Stimulated activated naive CD8-positive, alpha-beta T cell treated with anti-CD3 and anti-CD28 coated beads, Interleukin-15, Interleukin-2, amounts not matched to agents 100 ng/mL and 50 ng/mL, for 24 hours (primary cell): ENCODE results near the gene CFAP54.
A peak's percentile ranks its signal among the peaks of the same experiment; 100 is the strongest.
"Not testable (repeated sequence)": the region's sequence is repeated elsewhere in the genome, so short reads cannot be mapped to it uniquely, and the experiment has no call there.

Source experiments
- H3K27ac Mint-ChIP-seq: one replicate; pipeline ENCODE4 v1.8.0; 2021; ENCODE audit warnings: mild to moderate bottlenecking, mixed read lengths
- H3K27me3 Mint-ChIP-seq: one replicate; pipeline ENCODE4 v1.8.0; 2021; ENCODE audit warnings: mixed read lengths
- H3K36me3 Mint-ChIP-seq: one replicate; pipeline ENCODE4 v1.8.0; 2021; ENCODE audit warnings: low read depth, mixed read lengths
- H3K4me1 Mint-ChIP-seq: one replicate; pipeline ENCODE4 v1.8.0; 2021; ENCODE audit warnings: low read depth, mixed read lengths
- H3K4me3 Mint-ChIP-seq: one replicate; pipeline ENCODE4 v1.8.0; 2021; ENCODE audit warnings: mild to moderate bottlenecking, mixed read lengths
- H3K9me3 Mint-ChIP-seq: one replicate; pipeline ENCODE4 v1.8.0; 2021; ENCODE audit warnings: mixed read lengths

CFAP54 gene, protein sequence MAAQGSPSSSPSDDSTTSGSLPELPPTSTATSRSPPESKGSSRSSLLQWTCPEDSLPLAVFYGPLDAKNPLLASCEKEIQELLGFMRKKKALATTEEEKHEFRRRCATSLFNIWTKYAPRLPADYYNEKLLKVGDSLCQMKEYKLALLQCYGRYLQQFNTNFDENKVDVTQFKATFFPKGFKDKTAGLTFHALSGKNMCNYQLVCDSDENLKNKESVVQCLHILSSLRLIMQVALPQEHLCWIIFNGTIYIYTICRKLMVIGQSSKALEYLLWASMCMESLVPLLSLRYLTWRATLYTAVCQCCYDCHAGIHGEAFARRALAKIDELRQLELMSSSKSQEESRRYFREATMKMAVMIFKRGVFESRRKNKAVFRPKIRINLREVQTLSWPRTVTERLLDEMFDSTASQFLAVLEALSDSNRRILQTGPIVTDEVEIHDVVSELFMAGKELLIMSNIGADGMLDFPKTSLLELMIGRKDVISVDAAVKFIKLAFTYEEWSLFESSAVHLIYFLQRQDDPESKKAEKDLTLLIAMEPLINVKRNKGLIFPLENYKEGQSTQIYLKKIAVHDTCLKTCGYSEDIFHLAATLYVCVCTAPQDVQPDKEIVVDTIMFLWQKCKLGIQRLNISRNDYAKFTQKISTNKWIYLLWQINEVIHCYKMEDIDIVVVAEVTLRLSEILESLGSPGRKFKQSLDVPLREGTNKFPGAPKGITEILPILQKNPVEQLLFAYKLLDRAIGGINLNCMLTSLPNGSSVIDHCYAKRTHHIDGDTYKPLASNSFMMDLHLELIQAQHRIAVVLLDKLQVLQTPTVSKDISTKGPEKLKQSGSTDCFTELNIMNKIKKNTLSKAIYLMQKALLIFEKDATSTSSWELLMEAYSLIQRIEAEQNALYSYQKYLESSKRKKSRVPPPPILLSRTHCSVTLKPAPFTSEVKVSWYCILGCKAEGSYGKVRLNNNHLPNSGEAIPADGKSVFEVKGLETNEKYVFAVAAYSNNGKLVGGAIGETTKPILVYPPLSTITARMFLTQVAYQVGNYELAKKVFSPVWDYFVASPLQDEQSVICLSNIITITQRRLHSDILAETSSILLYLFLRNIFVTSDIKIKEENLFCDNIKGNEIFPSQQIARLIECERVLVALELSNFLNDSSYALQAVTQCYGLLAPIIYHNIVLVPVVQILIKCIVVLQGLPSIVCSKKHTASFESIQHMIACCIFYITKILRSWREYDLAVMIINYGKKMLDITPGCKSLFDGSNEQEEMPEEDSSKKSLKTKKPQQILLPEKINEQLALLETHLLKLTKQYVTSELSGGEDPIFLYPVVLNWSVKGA (N-terminal part only)

DNA sequence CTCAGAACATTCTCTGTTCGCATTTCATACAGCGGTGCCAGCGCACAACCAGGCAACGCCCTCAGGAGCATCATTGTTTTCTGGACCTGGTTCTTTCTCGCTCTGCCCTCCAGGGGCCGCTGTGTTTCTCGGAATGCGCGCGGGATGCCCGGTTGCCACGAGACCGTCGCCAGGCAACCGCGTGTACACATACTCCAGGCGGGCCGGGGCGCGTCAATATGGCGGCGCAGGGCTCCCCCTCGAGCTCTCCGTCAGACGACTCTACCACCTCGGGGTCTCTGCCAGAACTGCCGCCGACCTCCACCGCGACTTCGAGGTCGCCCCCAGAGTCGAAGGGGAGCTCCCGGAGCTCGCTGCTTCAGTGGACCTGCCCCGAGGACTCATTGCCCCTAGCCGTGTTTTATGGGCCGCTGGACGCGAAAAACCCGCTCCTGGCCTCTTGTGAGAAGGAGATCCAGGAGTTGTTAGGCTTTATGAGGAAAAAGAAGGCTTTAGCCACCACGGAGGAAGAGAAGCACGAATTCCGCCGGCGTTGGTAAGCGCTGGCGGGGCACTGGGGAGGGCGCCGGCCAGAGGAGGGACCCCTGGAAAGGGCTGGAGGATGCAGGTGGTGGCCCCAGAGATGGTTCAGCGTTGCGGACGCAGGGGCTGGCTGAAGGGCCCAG lies at the start of gene CFAP54:
TSS of gene CFAP54 (plus strand) at position 186 of the 665 bp plus-strand sequence. CDS start at position 219, 33 bp downstream.
- no peaks in the 10 kb centered on the region for H3K27me3 Mint-ChIP-seq
- H3K4me1 Mint-ChIP-seq, result peaks cover 39% of the 10 kb centered on the region
- no peaks in the 10 kb centered on the region for H3K36me3 Mint-ChIP-seq
- peak within 1 kb of the TSS; percentile 81 for H3K27ac Mint-ChIP-seq
- no peaks in the 10 kb centered on the region for H3K9me3 Mint-ChIP-seq
- H3K4me3 Mint-ChIP-seq, result peak within 1 kb of the TSS; percentile 86

DNA sequence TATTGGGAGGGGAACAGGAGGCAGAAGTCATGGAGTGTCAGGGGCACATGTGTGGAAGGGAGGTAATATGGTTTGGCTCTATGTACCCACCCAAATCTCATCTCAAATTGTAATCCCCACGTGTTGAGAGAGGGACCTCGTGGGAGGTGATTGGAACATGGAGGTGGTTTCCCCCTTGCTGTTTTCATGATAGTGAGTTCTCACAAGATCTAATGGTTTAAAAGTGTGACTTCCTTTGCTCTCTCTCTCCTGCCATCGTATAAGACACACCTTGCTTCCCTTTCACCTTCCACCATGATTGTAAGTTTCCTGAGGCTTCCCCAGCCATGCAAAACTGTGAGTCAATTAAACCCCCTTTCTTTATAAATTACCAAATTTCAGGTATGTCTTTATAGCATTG lies 47.6 kb upstream of the CFAP54 start:
- Mint-ChIP-seq H3K36me3 (no peaks in the 10 kb centered on the region), H3K4me1 (peaks cover 60% of the 10 kb centered on the region), H3K27ac (peak overlapping the region; percentile 70), H3K27me3 (no peaks in the 10 kb centered on the region), H3K4me3 (no peak overlapping the region), H3K9me3 (peaks cover 4% of the 10 kb centered on the region)

DNA sequence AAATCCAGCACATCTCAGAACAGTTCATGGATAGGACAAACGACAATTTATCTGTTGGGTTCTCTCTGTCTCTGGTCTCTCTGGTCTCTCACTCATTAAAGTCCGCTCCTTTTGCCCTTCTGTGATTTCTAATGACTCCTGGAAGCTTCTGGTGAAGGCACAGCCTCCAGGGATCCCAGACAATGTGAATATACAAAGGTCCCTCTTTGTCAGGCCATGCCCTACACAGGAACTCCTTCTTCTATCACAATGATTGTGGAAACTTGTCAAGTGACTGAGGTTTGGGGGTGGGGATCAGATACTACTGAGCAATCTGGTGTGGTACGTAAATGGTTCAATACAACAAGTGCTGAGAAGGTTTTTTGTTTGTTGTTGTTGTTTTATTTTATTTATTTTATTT lies 46.5 kb upstream of the CFAP54 start:
- H3K27me3 Mint-ChIP-seq, result no peaks in the 10 kb centered on the region
- peaks cover 57% of the 10 kb centered on the region for H3K4me1 Mint-ChIP-seq
- no peak overlapping the region for H3K4me3 Mint-ChIP-seq
- H3K27ac Mint-ChIP-seq, result peak overlapping the region; percentile 13
- H3K9me3 Mint-ChIP-seq, result peaks cover 4% of the 10 kb centered on the region
- no peaks in the 10 kb centered on the region for H3K36me3 Mint-ChIP-seq

DNA sequence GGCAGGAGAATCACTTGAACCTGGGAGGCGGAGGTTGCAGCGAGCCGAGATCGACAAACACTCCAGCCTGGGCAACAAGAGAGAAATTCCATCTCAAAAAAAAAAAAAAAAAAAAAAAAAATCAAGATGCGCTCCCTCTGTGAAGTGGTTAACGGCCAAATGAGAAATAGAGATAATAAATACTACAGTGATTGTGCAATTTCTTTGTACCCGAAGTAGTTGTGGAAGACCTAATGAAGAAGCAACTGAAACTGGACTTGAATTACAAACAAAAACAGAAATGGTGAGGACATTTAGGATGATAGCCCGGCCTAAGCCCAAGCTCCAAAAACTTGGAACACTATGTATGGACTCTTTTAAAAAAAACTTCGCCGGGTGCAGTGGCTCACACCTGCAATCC lies 45.0 kb upstream of the CFAP54 start:
- Mint-ChIP-seq H3K4me1 (peaks cover 58% of the 10 kb centered on the region), H3K27ac (peak overlapping the region; percentile 61), H3K36me3 (no peaks in the 10 kb centered on the region), H3K9me3 (peaks cover 4% of the 10 kb centered on the region), H3K27me3 (no peaks in the 10 kb centered on the region), H3K4me3 (no peak overlapping the region)

DNA sequence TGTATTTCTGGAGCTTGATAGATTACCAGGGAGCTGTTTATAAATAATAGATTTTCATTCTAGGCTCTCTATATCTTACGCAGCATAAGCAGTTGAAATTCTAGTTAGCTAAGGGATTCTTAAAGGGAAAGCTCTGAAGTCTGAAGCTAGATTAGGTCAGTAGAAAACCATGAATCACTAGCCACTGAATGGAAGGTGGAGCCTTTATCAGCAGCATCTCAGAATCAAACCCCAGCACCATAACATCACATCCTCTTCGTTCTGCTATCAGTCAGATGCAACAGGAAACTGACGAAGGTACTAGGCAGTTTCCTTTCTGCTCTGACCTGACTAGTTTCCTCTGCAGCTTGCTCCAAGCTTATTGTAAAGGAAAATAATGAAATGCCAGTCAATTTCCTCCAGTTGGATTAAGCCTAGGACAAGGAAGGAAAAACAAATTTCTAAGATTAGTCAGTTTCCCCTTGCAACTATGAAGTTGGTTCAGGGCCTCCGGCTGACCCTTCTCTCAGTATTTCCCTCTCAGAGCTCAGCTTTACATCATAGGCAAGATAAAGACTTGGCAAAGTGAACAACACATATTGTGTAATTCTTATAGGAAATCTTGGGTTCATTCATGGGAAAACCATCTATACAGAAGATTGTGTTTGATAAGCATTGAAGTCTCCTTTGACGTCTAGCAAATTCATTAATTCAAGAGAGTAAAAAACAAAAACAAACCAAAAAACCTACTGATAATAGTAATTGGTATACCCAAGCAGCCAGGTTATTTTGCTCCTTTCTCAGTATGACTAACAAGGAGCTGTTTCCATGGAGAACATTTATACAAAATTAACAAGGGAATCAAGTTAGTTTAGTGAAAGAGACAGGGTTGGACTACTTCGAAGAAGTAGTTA lies 43.4 kb upstream of the CFAP54 start:
- Mint-ChIP-seq H3K9me3 (peaks cover 4% of the 10 kb centered on the region), H3K27me3 (no peaks in the 10 kb centered on the region), H3K4me1 (peaks cover 52% of the 10 kb centered on the region), H3K36me3 (no peaks in the 10 kb centered on the region), H3K4me3 (peak overlapping the region; percentile 71), H3K27ac (peak overlapping the region; percentile 95)

DNA sequence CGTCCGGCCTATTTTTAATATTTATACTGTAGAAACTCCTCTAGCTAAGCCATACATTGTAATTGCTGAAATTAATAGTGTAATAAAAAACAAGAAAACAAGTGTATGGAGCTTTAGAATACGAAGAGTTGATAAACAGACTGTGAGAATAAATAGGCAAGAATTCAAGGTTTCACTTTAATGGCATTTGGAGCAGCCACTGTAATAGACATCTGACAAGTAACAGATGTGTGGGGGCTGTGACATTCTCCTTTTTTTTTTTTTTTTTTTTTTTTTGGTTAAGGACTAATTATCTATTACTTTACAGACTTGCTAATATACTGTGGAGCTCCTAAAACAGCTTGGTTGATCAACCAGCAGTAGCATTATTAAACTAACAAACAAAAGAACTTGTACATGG lies 42.1 kb upstream of the CFAP54 start:
- no peak overlapping the region for H3K27ac Mint-ChIP-seq

DNA sequence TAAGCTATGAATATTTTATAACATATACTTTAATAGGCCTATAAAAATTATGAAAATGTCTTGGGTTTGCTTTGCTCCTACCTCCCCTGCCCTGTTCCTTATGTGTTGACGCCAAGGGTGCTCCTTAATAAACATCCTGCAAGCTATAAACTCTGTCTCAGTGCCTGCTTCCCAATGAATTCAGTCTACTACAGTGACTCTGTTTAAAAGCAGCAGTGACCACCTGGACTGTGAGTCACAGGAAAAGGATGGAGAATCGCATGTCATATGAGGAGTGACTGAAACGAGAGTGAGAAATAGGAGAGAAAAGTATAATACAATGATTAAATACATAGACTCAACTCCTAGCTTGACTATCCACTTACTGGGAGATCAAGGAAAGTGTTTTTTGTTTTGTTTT lies 41.1 kb upstream of the CFAP54 start:
- Mint-ChIP-seq H3K4me1 (peaks cover 36% of the 10 kb centered on the region), H3K27me3 (no peaks in the 10 kb centered on the region), H3K36me3 (no peaks in the 10 kb centered on the region), H3K4me3 (no peak overlapping the region), H3K9me3 (no peaks in the 10 kb centered on the region), H3K27ac (no peak overlapping the region)

More for the DNA sequence above, 42.1 kb upstream of the CFAP54 start:
- Mint-ChIP-seq H3K27me3 (no peaks in the 10 kb centered on the region), H3K4me1 (peaks cover 44% of the 10 kb centered on the region), H3K9me3 (no peaks in the 10 kb centered on the region), H3K36me3 (no peaks in the 10 kb centered on the region), H3K4me3 (no peak overlapping the region)

DNA sequence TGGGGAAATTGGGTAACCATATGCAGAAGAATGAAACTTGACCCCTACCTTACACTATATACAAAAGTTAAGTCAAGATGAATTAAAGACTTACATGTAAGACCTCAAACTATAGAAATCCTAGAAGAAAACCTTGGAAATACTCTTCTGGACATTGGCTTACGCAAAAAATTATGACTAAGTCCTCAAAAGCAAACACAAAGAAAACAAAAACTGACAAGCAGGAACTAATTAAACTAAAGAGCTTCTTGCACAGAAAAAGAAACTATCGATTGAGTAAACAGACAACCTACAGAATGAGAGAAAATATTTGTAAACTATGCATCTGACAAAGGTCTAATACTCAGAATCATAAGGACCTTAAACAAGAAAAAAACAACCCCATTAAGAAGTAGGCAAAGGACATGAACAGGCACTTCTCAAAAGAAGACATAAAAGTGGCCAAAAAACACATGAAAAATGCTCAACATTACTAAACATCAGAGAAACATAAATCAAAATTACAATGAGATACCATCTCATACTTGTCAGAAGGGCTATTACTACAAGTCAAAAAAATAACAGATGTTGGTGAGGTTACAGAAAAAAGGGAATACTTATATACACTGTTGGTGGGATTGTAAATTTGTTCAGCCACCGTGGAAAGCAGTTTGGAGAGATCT lies 37.0 kb upstream of the CFAP54 start:
- Mint-ChIP-seq H3K4me1 (peaks cover 24% of the 10 kb centered on the region), H3K27me3 (no peaks in the 10 kb centered on the region), H3K27ac (no peak overlapping the region), H3K36me3 (no peaks in the 10 kb centered on the region), H3K9me3 (no peaks in the 10 kb centered on the region), H3K4me3 (no peak overlapping the region)

DNA sequence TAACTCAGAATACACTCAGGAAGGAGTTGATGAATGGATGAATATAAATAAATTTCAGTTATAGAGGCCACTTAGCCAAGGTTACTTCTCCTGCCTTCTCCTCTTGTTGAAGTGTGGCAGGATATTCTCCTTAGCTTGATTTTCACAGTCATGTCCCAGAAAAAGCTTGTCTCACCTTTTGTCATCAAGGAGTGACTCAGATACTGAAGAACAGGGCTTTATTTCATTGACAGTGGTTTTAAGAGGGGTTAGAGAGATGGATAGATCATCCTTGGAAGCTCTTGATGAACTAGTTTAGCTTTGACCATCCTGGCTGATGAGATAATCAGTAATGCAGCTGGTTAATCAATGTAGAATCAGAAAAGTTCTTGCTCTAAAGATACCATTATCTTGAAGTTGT lies 35.0 kb upstream of the CFAP54 start:
- H3K27ac Mint-ChIP-seq, result no peak overlapping the region

DNA sequence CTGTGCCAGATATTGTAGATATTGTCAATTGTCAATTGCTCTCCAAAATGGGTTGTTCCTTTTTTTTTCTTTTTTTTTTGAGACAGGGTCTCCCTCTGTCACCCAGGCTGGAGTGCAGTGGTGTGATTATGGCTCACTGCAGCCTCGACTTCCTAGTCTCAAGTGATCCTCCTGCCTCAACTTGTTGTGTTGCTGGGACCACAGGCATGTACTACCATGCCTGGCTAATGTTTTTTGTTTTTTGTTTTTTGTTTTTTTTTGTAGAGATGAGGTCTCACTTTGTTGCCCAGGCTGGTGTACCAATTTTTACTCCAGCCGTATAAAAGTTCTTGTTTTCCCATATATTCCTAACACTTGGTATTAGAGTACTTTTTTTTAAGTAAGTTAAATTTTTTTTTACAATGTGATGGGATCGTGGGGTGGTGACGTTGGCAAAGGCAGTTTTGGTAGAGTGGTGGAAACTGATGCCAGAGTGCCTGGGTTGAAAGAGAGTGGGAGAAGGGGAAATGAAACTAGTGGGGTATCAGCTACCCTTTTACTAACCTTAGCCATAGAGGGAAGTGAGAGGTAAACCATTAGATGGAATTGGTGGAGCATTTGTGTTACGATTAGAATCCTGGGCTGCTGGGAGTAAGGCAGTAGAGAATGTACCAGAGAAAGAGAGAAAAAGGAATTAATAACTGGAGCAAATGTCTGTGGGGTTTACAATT lies 33.0 kb upstream of the CFAP54 start:
- no peak overlapping the region for H3K27ac Mint-ChIP-seq
- no peaks in the 10 kb centered on the region for H3K36me3 Mint-ChIP-seq
- H3K9me3 Mint-ChIP-seq, result no peaks in the 10 kb centered on the region
- no peak overlapping the region for H3K4me3 Mint-ChIP-seq
- H3K4me1 Mint-ChIP-seq, result peaks cover 22% of the 10 kb centered on the region
- no peaks in the 10 kb centered on the region for H3K27me3 Mint-ChIP-seq

More for the DNA sequence above, 35.0 kb upstream of the CFAP54 start:
- no peaks in the 10 kb centered on the region for H3K27me3 Mint-ChIP-seq
- no peak overlapping the region for H3K4me3 Mint-ChIP-seq
- H3K36me3 Mint-ChIP-seq, result no peaks in the 10 kb centered on the region
- no peaks in the 10 kb centered on the region for H3K9me3 Mint-ChIP-seq
- peaks cover 22% of the 10 kb centered on the region for H3K4me1 Mint-ChIP-seq

DNA sequence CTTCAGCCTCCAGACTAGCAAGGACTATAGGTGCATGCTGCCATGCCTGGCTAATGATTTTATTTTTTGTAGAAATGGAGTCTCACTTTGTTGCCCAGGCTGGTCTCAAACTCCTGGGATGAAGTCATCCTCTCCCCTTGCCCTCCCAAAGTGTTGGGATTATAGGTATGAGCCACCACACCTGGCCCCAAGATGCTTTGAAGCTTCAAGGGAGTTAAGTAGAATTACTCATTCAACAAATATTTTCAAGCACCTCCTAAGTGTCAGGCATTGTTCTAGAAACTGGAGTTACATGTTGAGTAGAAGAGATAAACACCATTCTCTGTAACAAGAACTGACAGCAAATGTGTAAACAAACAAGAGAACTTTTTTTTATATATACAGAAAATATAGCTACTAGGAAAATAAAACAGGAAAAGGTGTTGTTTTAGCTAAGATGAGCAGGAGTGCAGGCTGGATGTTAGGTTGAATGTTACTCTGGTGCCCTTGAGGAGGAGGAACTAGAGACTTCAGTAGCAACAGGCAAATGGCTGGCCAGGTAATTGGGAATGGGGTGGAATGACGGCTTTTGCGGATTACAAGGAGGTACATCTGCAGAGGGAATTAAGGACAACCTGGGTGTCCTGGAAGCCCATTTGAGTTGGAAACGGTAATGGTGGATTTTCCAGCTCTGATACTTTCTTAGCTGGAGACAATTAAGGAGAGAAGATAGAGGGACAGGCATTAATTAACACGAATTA lies 32.0 kb upstream of the CFAP54 start:
- Mint-ChIP-seq H3K27ac (no peak overlapping the region), H3K9me3 (no peaks in the 10 kb centered on the region), H3K36me3 (no peaks in the 10 kb centered on the region), H3K27me3 (no peaks in the 10 kb centered on the region), H3K4me1 (peaks cover 22% of the 10 kb centered on the region), H3K4me3 (no peak overlapping the region)

DNA sequence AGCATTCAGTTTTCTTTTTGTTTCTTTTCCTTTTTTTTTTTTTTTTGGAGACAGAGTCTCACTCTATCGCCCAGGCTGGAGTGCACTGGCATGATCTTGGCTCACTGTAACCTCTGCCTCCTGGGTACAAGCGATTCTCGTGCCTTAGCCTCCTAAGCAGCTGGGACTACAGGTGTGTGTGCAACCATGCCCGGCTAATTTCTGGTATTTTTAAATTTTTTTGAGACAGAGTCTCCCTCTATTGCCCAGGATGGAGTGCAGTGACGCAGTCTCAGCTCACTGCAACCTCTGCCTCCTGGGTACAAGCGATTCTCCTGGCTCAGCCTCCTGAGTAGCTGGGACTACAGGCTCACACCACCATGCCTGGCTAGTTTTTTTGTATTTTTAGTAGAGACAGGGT lies 30.1 kb upstream of the CFAP54 start:
- H3K27ac Mint-ChIP-seq, H3K9me3 Mint-ChIP-seq: not testable (repeated sequence)

More for the DNA sequence above, 30.1 kb upstream of the CFAP54 start:
- H3K4me3 Mint-ChIP-seq, H3K36me3 Mint-ChIP-seq, H3K27me3 Mint-ChIP-seq: not testable (repeated sequence)
- peaks cover 18% of the 10 kb centered on the region for H3K4me1 Mint-ChIP-seq
